Adipose tissue (tissue), 3 donors: Measurements from ENCODE around the gene ADAMTSL2. TPM values are rescaled to one million over a fixed set of nuclear protein-coding genes. Genes with fewer than 3 reads are reported as not detected.

Source experiments
- H3K27ac ChIP-seq: one replicate; pipeline ENCODE4 v1.5.1; 2013; ENCODE audit warnings: low read depth, low read length
- WGBS, 3 donors: extraction: QIAGEN DNeasy Blood & Tissue Kit; methylation state at CpG; one replicate each; pipeline ENCODE4 v1.1.7; 2013; 5-methylcytosine and 5-hydroxymethylcytosine counted together
- polyA plus RNA-seq, 3 donors: library from polyadenylated mRNA; stranded (reverse); fragments of 200-250 nt; gene quantifications; one replicate each; pipeline ENCODE4 v1.2.3, GENCODE V29; 2013
- donor health status: healthy with polysubstance abuse.
- donor health status: Bipolar disorder and iron deficiency.
- donor health status: healthy.

Gene ADAMTSL2
- polyA plus RNA-seq, 3 donors = 2.0 to 2.7 (median 2.2) TPM

DNA sequence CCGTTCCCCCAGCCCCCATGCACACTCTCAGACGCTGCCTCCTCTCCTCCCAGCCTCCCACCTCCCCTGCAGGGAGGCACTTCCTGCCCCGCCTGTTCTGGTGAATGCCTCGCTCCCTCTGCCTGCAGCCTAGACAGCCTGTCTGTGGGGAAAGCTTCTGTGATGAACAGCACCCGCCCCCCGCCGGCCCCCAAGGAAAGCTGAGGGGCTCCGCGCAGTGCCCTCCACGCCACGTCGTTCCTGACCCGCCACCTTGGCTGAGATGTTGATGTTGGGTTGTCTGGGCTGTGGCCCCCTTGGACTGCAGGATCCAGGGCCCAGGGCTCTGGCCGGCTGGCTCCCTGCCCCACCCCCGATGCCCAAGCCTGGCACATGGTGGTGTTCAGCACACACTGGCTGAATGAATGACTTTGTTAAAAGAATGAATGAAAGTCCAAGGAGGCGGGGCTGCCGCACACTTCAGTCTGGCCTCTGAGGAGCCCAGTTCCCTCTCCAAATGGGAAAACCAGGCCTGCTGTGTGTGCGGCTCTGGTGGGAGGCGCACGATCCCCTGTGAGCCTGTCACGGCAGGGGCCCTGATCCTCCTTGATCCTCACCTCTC, 7.7 kb upstream of the ADAMTSL2 start:
- no peak overlapping the region for H3K27ac ChIP-seq

DNA sequence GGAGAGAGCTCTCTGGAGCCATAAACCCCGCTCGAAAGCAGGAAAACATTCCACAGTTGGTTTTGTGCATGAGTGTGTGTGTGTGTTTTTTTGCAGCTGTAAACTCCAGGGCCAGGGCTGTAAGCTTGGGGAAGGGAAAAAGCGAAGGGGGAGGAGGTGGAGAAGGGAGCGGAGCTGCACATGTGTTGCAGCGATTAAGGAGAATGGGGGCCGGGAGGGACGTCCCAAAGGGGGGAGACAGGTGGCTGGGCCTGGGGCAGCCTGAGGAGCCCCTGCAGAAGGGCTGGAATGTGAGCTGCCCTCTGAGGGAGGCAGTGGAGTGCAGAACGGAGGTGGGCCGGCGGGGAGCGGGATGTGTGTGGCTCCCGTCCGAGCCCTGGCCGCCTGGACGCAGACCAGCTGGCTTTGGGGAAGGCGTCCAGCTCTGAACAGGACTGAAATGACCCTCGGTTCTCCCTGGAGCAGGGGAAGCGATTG, 7.0 kb upstream of the ADAMTSL2 start:
- H3K27ac ChIP-seq = no peak overlapping the region
- 7 to 57% (median 41%) methylated on average over 18 of the region's 18 CpGs for whole genome bisulfite sequencing, 3 donors

More for the DNA sequence above, 7.7 kb upstream of the ADAMTSL2 start:
- WGBS, 3 donors = 35 to 55% (median 41%) methylated on average over 21 of the region's 21 CpGs

DNA sequence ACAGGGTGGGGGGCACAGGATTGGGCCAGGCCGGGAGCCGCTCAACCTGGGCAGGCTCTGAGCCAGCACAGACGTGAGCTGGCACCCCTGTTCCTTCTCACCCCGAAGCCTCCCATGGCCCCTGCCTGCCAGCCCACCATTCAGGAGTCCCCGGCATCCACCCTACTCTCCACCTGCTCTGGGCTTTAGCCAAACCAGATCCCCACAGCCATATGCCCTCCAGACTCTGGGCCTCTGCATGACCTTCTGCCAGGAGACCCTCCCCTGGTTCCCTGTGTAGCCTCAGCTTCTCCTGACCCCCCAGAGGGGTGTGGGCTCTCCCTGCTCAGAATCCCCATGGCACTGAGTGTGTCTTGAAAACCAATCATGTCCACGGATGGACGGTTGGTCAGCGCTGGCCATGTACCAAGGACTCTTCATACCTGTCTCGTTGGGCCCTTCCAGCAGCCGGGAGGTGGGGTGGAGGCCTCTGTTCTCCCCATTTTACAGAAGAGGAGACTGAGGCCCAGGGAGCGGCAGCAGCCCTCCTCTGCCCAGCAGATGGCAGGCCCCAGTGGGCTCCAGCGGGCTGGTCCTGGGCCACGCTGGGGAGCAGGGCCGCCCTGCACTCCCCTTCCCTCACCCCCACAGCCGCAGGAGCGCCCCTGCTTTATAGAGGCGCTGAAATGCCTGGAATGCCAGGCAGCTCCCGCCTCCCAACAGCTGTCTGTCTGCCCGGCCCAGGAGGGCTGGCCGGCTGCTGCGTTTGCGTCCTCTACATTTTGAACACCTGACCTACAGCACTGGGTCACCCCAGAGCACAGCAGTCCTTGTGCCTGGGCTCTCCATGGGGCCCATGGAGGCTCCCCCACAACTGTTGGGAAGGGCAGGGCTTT, 6.3 kb upstream of the ADAMTSL2 start:
- 60 to 80% (median 72%) methylated on average over 21 to 22 of the region's 22 CpGs for WGBS, 3 donors
- no peak overlapping the region for H3K27ac ChIP-seq

DNA sequence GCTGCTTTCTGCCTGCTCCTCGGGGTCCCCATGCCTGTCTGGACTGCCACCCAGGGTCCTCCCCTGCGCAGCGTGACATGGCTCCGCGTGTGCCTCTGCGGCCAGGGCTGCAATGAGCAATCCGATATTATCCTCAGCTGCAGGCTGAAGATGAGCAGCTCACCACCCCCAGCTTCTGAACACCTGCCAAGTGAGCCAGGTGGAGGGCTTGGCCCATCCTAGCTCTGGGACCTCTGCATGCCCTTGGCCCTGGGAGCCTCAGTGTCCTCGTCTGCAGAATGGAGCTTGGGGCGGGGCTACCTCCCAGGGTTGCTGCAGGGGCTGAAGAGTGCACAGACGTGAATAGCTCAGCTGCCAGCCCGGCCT, 5.6 kb upstream of the ADAMTSL2 start:
- WGBS, 3 donors = 76 to 83% (median 81%) methylated on average over 11 of the region's 11 CpGs
- no peak overlapping the region for H3K27ac ChIP-seq

DNA sequence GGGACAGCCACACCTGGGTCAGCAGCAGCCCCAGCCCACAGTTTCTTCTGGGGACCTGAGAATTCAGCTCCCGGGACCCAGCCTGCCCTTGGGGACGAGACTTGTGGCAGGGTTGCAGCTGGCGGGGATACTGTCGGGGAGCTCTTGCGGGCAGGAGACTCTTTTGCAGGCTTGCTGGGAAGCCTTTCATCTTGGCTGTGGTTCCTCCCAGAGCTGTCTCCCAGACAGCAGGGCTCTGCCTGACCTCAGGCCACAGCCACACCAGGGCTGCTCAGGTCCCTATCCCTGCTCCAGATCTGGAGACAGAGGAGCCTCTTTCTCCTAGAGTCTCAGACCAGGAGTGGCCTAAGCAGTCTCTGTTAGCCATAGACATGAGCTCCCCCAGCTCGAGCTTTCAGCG, 5.0 kb upstream of the ADAMTSL2 start:
- H3K27ac ChIP-seq = no peak overlapping the region
- WGBS, 3 donors = 68 to 92% (median 90%) methylated on average over 7 of the region's 7 CpGs

DNA sequence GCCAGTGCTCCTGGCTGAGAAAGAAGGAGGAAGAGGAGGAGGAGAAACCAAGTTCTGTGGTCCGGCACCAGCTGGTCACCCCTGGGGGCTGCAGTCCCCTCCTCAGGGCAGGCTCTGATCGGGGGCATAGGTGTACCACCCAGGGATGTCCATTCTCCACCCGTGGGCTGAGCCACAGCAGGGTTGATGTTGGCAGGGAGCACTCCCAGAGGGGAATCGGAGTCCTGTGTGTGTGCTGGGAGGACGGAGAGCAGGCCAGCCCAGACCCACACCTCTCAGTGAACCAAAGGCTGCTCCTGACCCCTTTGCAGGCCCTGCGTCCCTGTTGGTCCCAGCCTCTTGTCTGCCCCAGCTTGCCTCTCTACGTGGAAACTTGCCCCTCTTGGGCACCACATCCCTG, 4.6 kb upstream of the ADAMTSL2 start:
- 87 to 98% (median 88%) methylated on average over 7 of the region's 7 CpGs for WGBS, 3 donors

DNA sequence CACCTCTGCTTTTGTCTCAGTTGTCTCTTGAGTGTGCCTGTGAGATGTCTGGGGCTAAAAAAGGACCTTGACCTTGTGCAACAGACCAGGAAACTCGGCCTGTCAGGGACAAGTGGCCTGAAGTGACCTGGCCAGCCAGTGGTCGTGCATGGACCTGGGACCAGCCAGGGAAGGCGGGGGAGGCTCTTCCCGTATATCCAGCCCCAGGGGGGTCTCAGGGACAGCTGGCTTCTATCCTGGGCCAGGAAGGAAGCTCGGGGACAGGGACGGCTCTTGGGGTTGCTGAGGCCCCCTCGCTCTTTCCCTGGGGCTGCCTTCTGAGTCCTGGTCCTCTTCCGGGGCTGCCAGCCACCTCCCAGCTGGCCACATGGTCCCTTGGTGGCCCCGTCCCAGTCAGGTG, 3.2 kb upstream of the ADAMTSL2 start:
- no peak overlapping the region for H3K27ac ChIP-seq
- 66 to 72% (median 67%) methylated on average over 9 of the region's 9 CpGs for WGBS, 3 donors

More for the DNA sequence above, 4.6 kb upstream of the ADAMTSL2 start:
- H3K27ac ChIP-seq = no peak overlapping the region

DNA sequence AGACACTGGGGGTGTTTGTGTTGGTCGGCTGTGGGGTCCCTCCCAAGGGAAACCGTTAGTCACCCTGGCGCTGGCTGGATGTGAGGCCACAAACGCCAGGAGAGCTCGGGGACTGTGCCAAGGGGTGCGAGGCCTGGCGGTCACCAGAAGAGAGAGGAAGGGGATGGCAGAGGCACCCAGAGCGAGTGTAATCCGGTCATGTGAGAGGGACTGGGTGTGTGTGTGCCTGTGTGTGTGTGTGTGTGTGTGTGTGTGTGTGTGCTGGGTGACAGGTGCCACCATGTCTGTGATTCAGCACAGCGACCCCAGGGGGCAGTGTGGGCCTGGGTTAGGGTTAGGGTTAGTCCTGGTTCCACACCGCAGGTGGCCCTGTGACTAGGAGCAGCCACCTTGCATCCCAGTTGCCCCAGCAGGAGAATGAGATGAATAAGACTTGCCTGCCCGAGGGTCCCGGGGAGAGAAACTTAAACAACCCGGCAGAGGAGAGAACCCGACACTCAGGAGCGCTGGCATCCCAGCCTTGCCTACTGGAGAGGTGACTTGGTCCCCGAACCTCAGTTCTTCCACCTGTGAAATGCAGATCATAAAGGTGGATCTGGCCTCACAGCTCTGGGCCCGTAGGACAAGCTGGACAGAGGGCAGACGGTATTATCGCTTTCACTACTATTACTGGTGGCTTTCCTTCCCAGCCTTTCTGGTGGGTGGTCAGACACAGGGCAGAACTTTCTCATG, 1.4 kb upstream of the ADAMTSL2 start:
- no peak overlapping the region for H3K27ac ChIP-seq
- WGBS, 3 donors = 49 to 62% (median 54%) methylated on average over 20 of the region's 20 CpGs

DNA sequence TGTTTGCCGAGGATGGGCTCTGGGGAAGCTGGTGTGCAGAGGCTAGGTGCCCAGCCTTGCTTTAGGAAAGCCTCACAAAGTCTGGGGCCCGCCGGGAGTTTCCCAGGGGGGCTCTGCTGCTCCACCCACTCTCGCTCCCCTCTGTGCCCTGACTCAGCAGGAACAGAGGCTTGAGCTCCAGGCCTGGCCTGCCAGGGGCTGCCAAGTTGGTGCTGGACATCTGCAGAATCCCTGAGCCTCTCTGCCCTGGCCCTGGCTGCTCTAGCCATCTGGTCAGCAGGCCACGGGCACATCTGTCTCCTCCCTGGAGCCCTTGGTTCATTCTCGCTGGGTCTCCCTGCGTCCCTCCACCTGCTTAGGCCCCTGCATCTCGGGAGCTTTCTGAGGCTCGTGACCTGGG, 647 bp upstream of the ADAMTSL2 start:
- 28 to 75% (median 34%) methylated on average over 9 of the region's 9 CpGs for WGBS, 3 donors
- H3K27ac ChIP-seq = no peak overlapping the region

DNA sequence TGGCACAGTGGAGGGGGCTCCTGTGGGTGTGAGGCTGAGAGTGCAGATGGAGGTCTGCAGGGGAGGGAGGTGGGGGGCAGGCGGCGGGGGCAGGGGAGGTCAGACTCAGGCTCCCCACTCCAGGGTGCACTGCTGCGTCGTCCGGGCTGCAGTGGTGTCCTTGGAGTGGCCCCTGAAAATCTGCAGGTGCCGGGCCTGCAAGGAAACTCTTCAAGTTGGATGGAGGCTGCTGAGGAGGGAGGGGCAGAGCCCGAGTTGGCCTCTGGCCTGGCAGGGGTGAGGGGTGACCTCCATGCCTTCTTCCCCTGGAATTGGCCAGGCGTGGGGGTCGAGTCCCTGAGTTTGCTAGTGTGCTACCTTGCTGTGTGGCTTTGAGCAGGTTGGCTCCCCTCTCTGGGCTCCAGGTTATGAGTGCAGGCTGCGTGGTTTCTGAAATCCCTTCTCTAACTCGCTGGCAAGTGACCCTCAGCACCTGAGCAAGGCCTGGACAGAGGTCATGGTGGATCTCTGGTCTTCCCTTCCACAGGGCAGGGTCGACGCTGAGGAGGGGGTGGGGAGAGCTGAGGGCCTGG, 888 bp downstream of the ADAMTSL2 start:
- 38 to 73% (median 64%) methylated on average over 12 to 13 of the region's 13 CpGs for WGBS, 3 donors
- H3K27ac ChIP-seq = no peak overlapping the region

DNA sequence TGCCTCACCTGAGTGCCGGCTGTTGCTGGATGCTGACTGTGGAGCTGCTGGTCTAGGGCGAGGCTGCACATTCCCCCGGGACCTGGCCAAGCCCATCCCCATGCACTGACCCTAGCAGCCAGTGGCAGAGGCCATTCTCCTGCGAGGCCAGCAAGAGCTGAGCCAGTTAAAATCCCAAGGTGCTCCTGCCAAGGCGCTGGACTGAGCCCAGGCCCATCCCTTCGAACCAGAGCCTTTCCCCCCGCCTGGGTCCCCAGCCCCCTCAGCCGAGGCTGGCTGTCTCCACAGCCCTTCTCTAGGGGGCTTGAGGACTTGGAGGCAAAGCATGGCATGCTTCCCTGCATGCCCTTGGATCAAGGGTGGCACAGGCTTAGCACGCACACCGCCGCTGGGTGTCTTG, 1.6 kb downstream of the ADAMTSL2 start:
- 90 to 92% (median 90%) methylated on average over 11 of the region's 11 CpGs for WGBS, 3 donors
- no peak overlapping the region for H3K27ac ChIP-seq

DNA sequence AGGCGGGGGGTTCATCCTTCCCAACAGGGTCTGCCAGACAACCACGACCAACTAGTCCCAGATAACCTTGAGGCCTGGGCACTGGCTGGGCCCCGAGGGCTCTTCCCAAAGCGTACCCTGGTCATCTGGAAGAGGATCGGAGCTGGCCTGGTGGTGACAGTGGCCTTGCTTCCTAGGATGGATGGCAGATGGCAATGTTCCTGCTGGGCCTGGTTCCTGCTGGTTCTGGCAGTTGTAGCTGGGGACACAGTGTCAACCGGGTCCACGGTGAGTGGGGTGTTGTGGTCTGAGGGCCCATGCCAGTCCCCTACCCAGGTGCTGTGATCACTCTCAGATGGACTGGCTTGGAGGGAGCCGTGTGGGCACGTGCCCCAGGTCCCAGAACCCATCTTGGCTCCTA, 2.0 kb downstream of the ADAMTSL2 start:
- H3K27ac ChIP-seq = no peak overlapping the region
- 90 to 91% (median 90%) methylated on average over 9 of the region's 9 CpGs for WGBS, 3 donors

DNA sequence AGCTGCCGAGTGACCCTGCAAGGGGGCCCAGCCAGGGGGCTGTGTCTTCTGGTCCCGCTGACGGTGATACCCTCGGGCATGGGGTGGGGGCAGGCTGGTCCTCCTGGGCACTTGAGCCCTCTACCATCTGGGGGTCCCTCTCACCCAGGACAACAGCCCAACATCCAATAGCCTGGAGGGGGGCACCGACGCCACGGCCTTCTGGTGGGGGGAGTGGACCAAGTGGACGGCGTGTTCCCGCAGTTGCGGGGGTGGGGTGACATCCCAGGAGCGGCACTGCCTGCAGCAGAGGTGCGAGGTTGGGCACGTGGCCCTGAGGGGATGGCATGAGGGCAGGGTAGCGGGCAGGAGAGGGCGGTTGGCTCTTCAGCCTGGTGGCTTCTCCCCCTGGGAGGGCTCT, 2.8 kb downstream of the ADAMTSL2 start:
- 86 to 96% (median 96%) methylated on average over 16 of the region's 16 CpGs for WGBS, 3 donors
- H3K27ac ChIP-seq = no peak overlapping the region

DNA sequence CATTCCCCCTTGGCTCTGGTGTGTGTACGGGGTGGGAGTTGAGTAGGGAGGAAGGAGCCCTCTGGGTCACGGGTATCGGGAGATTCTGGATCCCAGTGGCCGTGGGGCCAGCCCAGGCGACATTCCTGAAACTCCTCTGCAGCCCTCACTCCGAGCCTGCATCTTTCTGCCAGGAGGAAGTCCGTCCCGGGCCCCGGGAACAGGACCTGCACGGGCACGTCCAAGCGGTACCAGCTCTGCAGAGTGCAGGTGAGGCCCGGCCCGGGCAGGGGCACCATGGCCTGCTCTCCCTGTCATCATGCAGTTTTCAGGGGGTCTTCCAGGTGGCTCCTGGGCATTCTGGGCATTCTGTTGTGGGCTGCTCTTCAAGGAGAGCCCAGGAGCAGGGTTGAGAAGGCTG, 3.7 kb downstream of the ADAMTSL2 start:
- WGBS, 3 donors = 91 to 93% (median 92%) methylated on average over 14 of the region's 14 CpGs
- H3K27ac ChIP-seq = no peak overlapping the region

DNA sequence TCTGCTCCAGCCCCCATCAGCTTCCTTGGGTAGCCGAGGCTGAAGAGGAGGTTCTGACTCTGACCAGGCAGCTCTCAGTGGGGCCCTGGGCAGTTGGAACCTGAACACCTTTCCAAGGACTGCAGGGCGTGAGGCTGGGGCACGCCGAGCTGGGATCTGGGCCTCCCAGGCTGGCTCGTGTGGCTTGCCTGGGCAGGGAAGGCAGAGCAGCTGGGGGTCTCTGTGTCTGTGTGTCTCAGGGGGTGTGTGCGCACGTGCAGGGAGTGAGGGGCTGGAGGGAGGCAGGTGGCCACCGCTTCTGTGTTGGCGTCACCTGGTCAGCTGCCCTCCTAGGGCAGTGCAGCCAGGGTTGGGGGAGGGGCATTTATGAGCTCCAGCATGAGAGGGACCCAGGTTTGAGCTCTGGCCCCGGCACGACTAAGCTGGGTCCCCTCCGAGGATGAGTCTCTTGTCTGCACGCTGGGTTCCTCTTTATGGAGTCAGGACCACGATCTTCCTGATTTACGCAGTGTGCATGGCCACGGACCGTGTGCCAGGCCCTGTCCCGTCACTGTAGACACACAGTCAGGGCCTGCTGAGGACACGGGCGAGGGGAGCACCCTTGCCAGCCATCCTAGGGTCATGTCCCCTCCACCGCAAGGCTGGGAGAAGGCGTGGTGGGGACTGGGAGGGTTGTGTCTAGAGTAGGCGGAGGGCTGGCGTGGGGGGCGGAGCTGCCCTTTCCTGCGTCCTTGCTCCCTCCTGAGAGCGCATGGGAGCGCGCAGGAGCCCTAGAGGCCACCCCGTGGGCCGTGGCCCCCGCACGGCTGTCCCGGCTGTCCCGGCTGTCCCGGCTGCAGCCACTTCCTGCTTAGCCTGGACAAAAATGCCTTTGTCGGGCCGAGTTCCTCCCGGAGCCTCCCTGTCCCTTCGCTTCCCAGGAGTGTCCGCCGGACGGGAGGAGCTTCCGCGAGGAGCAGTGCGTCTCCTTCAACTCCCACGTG, 4.6 kb downstream of the ADAMTSL2 start:
- WGBS, 3 donors = 27 to 43% (median 34%) methylated on average over 40 to 47 of the region's 47 CpGs

DNA sequence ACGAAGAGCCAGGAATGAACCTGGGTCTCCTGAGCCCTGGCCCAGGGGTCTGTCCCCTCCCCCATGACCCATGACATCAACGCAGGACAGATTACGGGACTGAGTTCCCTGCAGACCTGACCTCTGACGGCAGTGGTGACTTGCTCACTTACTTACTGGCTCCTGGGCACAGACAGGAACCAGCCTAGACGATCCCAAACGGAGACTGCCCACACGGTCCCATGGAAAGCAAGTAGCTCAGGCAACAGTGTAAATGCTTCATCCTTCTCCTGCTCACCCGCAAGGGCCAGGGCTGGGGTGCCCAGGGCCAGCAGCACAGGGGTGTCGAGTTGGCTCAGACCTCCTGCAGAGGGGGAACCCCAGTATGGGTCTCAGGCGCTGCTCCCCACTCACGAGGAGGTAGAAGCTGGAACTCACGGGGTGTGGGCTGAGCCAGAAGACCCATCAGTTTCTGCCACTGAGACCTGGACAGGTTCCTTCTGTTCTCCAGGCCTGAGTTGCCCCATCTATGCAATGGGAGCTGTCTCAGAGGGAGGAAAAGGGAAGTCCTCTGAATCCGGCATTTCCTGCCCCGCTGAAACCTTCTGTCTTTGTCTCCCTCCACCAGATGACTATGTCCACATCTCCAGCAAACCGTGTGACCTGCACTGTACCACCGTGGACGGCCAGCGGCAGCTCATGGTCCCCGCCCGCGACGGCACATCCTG, 5.6 kb downstream of the ADAMTSL2 start:
- H3K27ac ChIP-seq = no peak overlapping the region
- WGBS, 3 donors = 44 to 66% (median 48%) methylated on average over 22 of the region's 22 CpGs

More for the DNA sequence above, 4.6 kb downstream of the ADAMTSL2 start:
- H3K27ac ChIP-seq = no peak overlapping the region

DNA sequence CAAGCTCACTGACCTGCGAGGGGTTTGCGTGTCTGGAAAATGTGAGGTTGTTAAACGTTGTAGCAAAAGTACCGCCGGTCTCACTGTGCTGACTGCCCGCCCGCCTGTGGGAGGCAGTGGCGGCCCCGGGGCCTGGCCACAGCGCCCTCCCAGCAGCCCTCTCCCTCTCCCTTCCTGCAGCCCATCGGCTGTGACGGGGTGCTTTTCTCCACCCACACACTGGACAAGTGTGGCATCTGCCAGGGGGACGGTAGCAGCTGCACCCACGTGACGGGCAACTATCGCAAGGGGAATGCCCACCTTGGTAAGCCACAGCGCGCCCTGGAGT, 6.2 kb downstream of the ADAMTSL2 start:
- no peak overlapping the region for H3K27ac ChIP-seq
- 62 to 81% (median 66%) methylated on average over 18 of the region's 18 CpGs for WGBS, 3 donors
